Heart right ventricle (tissue), 16 donors: Measurements from ENCODE around the gene ZNF710. TPM values are rescaled to one million over a fixed set of nuclear protein-coding genes. Genes with fewer than 3 reads are reported as not detected.

Source experiments
- ATAC-seq, 8 donors: fragments of 200-7000 bp; cut with Tn5 transposase; one replicate each; pipeline ENCODE4 v1.9.1; 2020; ENCODE audit warnings: mild to moderate bottlenecking in 8 of 8, moderate library complexity in 8 of 8, moderate number of reproducible peaks in 1 of 8
- DNase-seq, 2 donors: peaks; one replicate each; pipeline ENCODE4 v3.0.0-alpha.2; 2020
- H3K27ac ChIP-seq, 10 donors: fragments of 200-600 bp; sonication (generic) in 2 of 10; one replicate each; pipeline versions ENCODE4 v1.5.0 to v1.8.0; 2020 to 2022; ENCODE audit warnings: mild to moderate bottlenecking in 3 of 10
- H3K27me3 ChIP-seq, 7 donors: fragments of 200-600 bp; one replicate each; pipeline ENCODE4 v1.8.0; 2021 to 2022; ENCODE audit warnings: mild to moderate bottlenecking in 2 of 7
- H3K36me3 ChIP-seq, 9 donors: fragments of 200-600 bp; sonication (generic) in 1 of 9; one replicate each; pipeline versions ENCODE4 v1.5.0 to v1.8.0; 2020 to 2022; ENCODE audit warnings: mild to moderate bottlenecking in 2 of 9
- H3K4me1 ChIP-seq, 9 donors: fragments of 200-600 bp; sonication (generic) in 1 of 9; one replicate each; pipeline versions ENCODE4 v1.5.0 to v1.8.0; 2020 to 2022; ENCODE audit warnings: mild to moderate bottlenecking in 4 of 9
- H3K4me3 ChIP-seq, 10 donors: fragments of 200-600 bp; sonication (generic) in 2 of 10; one replicate each; pipeline versions ENCODE4 v1.5.0 to v1.8.0; 2020 to 2022; ENCODE audit warnings: mild to moderate bottlenecking in 7 of 10, moderate library complexity in 2 of 10
- H3K9me3 ChIP-seq, 11 donors: fragments of 200-600 bp in 10 of 11; sonication (generic) in 2 of 11; one replicate each; pipeline versions ENCODE4 v1.5.0 to v1.8.0; 2013 to 2022; ENCODE audit warnings: mild to moderate bottlenecking in 2 of 11, control low read depth in 1 of 11, moderate library complexity in 1 of 11
- CTCF ChIP-seq, 9 donors: fragments of 200-600 bp; sonication (generic) in 2 of 9; IDR thresholded peaks; one replicate each; pipeline versions ENCODE4 v1.5.0 to v1.8.0; 2021 to 2022; ENCODE audit warnings: antibody characterized with exemption in 9 of 9, mild to moderate bottlenecking in 5 of 9, moderate library complexity in 1 of 9
- WGBS, 2 donors: extraction: QIAGEN DNeasy Blood & Tissue Kit; methylation state at CpG; one replicate each; pipeline ENCODE4 v1.1.7; 2013; ENCODE audit warnings: inconsistent platforms in 1 of 2; 5-methylcytosine and 5-hydroxymethylcytosine counted together
- intact Hi-C, 10 donors: fragments of 100-400 bp; cut with DNase I; formaldehyde crosslinking; loops; one replicate each; pipeline versions ENCODE4 v1.11.1 to v1.14.2; 2022
- polyA plus RNA-seq, 2 donors: library from polyadenylated mRNA; stranded (reverse); fragments of 200-250 nt; gene quantifications; one replicate each; pipeline ENCODE4 v1.2.3, GENCODE V29; 2013
- total RNA-seq, 10 donors: library from RNA; stranded (reverse); fragmentation: NEBNext Ultra II Directional in 3 of 10; extraction: Animal tissue kit (Norgen Biotek cat#: 25700) in 3 of 10; gene quantifications; one replicate each; pipeline versions ENCODE4 v1.2.1 to v1.2.4, GENCODE V29; 2021 to 2023
- donor health status: Arrhythmogenic right ventricular cardiomyopathy.
- donor health status: ischemic (EF 13 %, LVEDD 7.1; RV severe dilation, severe dysfunction).
- donor health status: healthy with polysubstance abuse.
- donor health status: DM: no; HTN: yes; CAD: no.
- donor health status: DM: no; HTN: no; CAD: no.
- donor health status: ischemic (EF 25% LVEDD 6.9; RV normal size, moderate dysfunction).
- donor health status: ischemic (EF 25% LVEDD 5.7; RV mildly dilated, moderate dysfunction).
- donor health status: healthy.
- donor health status: DM: yes; HTN: yes; CAD: no.
- donor health status: Ischemic cardiomyopathy.
- donor health status: ischemic (EF 35%, LVEDD 5.7; RV mildly dilated, moderate dysfunction).
- donor health status: nonischemic (EF 11% LVEDD 7.7; RV severe dilation, severe dysfunction).
- donor health status: DM: yes; HTN: yes; CAD: no.
- donor health status: PGD.
- donor health status: ischemic (EF 29% LVEDD 5.4; RV normal size, mild dysfunction).
- donor health status: nonischemic (EF 23%, LVEDD 6.1; RV moderate dilation, normal function).

ZNF710 gene
- total and polyA plus RNA-seq, 12 donors = 2.8 to 19.8 (median 3.9) TPM

- H3K36me3 ChIP-seq = no peaks in the 10 kb centered on the region
- peaks cover 0 to 32% (median 18%) of the 10 kb centered on the region in 9 donors for H3K4me1 ChIP-seq
- WGBS, 2 donors = 65 to 71% methylated on average over 9 of the region's 9 CpGs
- H3K4me3 ChIP-seq = no peak overlapping the region
- intact Hi-C loops = no loop called here
- DNase-seq (no peak), ATAC-seq (no peak)
- TF ChIP-seq CTCF (IDR thresholded peaks at IDR 0.05) = no peak
- no peaks in the 10 kb centered on the region for H3K27me3 ChIP-seq
- no peak overlapping the region for H3K27ac ChIP-seq
- H3K9me3 ChIP-seq = no peaks in the 10 kb centered on the region
Measured at GRCh38 chr15:90047956-90048575, 46.9 kb downstream of the ZNF710 start.

GRCh38 chr15:90049030-90049429, 47.9 kb downstream of the ZNF710 start:
- intact Hi-C loops = no loop called here
- TF ChIP-seq CTCF (IDR thresholded peaks at IDR 0.05) = no peak
- ATAC-seq (no peak), DNase-seq (no peak)
- Histone ChIP-seq H3K27ac (no peak overlapping the region), H3K36me3 (no peaks in the 10 kb centered on the region), H3K4me1 (peaks cover 0 to 32% (median 18%) of the 10 kb centered on the region in 9 donors), H3K9me3 (no peaks in the 10 kb centered on the region), H3K27me3 (no peaks in the 10 kb centered on the region), H3K4me3 (no peak overlapping the region)
- WGBS, 2 donors = 96 to 98% methylated on average over 5 of the region's 5 CpGs

- Histone ChIP-seq H3K9me3 (no peaks in the 10 kb centered on the region), H3K27ac (peak overlapping the region in 1 of 10 donors; percentile 30), H3K4me3 (no peak overlapping the region), H3K4me1 (peaks cover 3 to 41% (median 25%) of the 10 kb centered on the region in 9 donors), H3K27me3 (no peaks in the 10 kb centered on the region), H3K36me3 (no peaks in the 10 kb centered on the region)
- DNase-seq (no peak), ATAC-seq (peak; percentile 7 to 67 (median 54))
- WGBS, 2 donors = 65 to 74% methylated on average over 22 of the region's 22 CpGs
- intact Hi-C loops = no loop called here
- TF ChIP-seq CTCF (IDR thresholded peaks at IDR 0.05) = no peak
Measured at GRCh38 chr15:90049666-90050604, 48.8 kb downstream of the ZNF710 start.

- H3K27ac ChIP-seq = no peak overlapping the region
- H3K36me3 ChIP-seq = no peaks in the 10 kb centered on the region
- no peaks in the 10 kb centered on the region for H3K9me3 ChIP-seq
- 89% methylated on average over 5 of the region's 5 CpGs for WGBS, 2 donors
- H3K4me3 ChIP-seq = no peak overlapping the region
- ATAC-seq (no peak), DNase-seq (no peak)
- peaks cover 0 to 37% (median 25%) of the 10 kb centered on the region in 9 donors for H3K4me1 ChIP-seq
- H3K27me3 ChIP-seq = no peaks in the 10 kb centered on the region
- no peak for TF ChIP-seq CTCF (IDR thresholded peaks at IDR 0.05)
- intact Hi-C loops = no loop called here
Measured at GRCh38 chr15:90051874-90052273, 50.8 kb downstream of the ZNF710 start.
